HepG2 (cell line): ENCODE results near the gene ZNF229. TPM values are rescaled to one million over a fixed set of nuclear protein-coding genes. Genes with fewer than 3 reads are reported as not detected.
"Not testable (repeated sequence)": the region's sequence is repeated elsewhere in the genome, so short reads cannot be mapped to it uniquely, and the experiment has no call there.

Experiments used
- ATAC-seq: fragments of 200-7000 bp; cut with Tn5 transposase; 3 replicates; pipeline ENCODE4 v1.9.1; 2020; ENCODE audit warnings: mild to moderate bottlenecking, moderate library complexity
- BruUV-seq: library from RNA; stranded (reverse); fragments of 400-500 nt; replicated peaks from 2 replicates; lab custom pipeline; 2021; lab: Mats Ljungman, UMichigan
- CTCF ChIA-PET: fragments of 300-600 bp; formaldehyde crosslinking; extraction: SDS; loops from one replicate; lab custom pipeline; 2021; ENCODE audit warnings: low total read pairs, inconsistent platforms, low intra/inter-chr PET ratio; lab: Yijun Ruan, JAX
- POLR2A ChIA-PET: fragments of 350-600 bp; sonication (Branson Sonifier 250); formaldehyde crosslinking; loops from one replicate; lab custom pipeline; 2020; ENCODE audit warnings: antibody characterized with exemption, inconsistent platforms; lab: Yijun Ruan, JAX
- DNase-seq: peaks from one replicate; pipeline ENCODE4 v3.0.0-alpha.2; 2015; ENCODE audit warnings: low spot score
- FAIRE-seq: peaks from 3 replicates; lab custom pipeline; 2011; peaks lifted over from hg19 to GRCh38; lab: Jason Lieb, UNC
- H2AFZ ChIP-seq: one replicate; pipeline ENCODE4 v1.6.1; 2011; ENCODE audit warnings: low read length, inconsistent platforms
- H3K27ac ChIP-seq: fragments of 300-600 bp; 3 replicates; pipeline ENCODE4 v1.8.0; 2011; ENCODE audit warnings: mixed run types, mild to moderate bottlenecking, mixed read lengths, low read length, inconsistent platforms; ENCODE audit not compliant: insufficient read depth; ENCODE audit errors: extremely low read length
- H3K27me3 ChIP-seq, 2 experiments: fragments of 200-600 bp in 1 of 2; 2 replicates in 1 of 2; 3 replicates in 1 of 2; pipeline versions ENCODE4 v1.6.0 to v1.8.0; 2011; ENCODE audit warnings: low read length in 2 of 2, mild to moderate bottlenecking in 2 of 2, moderate library complexity in 2 of 2, inconsistent platforms in 1 of 2; ENCODE audit not compliant: insufficient read depth in 2 of 2, control insufficient read depth in 1 of 2
- H3K36me3 ChIP-seq, 2 experiments: fragments of 200-600 bp in 1 of 2; replicated peaks in 1 of 2; 2 replicates in 1 of 2; 3 replicates in 1 of 2; pipeline versions ENCODE4 v1.5.1 to v1.8.0; 2011; ENCODE audit warnings: low read length in 2 of 2, inconsistent platforms in 1 of 2; ENCODE audit not compliant: insufficient read depth in 2 of 2, control insufficient read depth in 1 of 2
- H3K4me1 ChIP-seq: 2 replicates; pipeline ENCODE4 v1.5.1; 2012; ENCODE audit warnings: low read length, inconsistent platforms; ENCODE audit not compliant: insufficient read depth
- H3K4me2 ChIP-seq: 2 replicates; pipeline ENCODE4 v1.6.0; 2011; ENCODE audit warnings: low read depth, low read length, inconsistent platforms
- H3K4me3 ChIP-seq, 3 experiments: fragments of 200-600 bp in 1 of 3; sonication (generic), shearing (Covaris generic) in 1 of 3; replicated peaks in 1 of 3; 2 replicates each; pipeline ENCODE4 v1.5.1; 2011 to 2016; ENCODE audit warnings: low read length in 3 of 3, inconsistent platforms in 2 of 3, low read depth in 2 of 3, mild to moderate bottlenecking in 2 of 3, control low read depth in 1 of 3, mixed read lengths in 1 of 3; ENCODE audit not compliant: insufficient read depth in 1 of 3
- H3K79me2 ChIP-seq: one replicate; pipeline ENCODE4 v1.6.1; 2011; ENCODE audit warnings: low read length, inconsistent platforms; ENCODE audit not compliant: insufficient read depth
- H3K9ac ChIP-seq: 2 replicates; pipeline ENCODE4 v1.6.0; 2011; ENCODE audit warnings: mild to moderate bottlenecking, low read depth, low read length, inconsistent platforms; ENCODE audit not compliant: insufficient read depth
- H3K9me3 ChIP-seq: 2 replicates; pipeline ENCODE4 v1.5.1; 2012; ENCODE audit warnings: mild to moderate bottlenecking, low read length
- H4K20me1 ChIP-seq: 2 replicates; pipeline ENCODE4 v1.6.0; 2011; ENCODE audit warnings: inconsistent platforms, mild to moderate bottlenecking, low read length, moderate library complexity; ENCODE audit not compliant: insufficient read depth
- CREM ChIP-seq, 2 experiments: sonication (generic) in 1 of 2; formaldehyde crosslinking in 1 of 2; IDR thresholded peaks; 2 replicates each; pipeline versions ENCODE4 v1.4.0 to v1.6.1; 2016 to 2020; ENCODE audit warnings: antibody characterized with exemption in 1 of 2, mild to moderate bottlenecking in 1 of 2, missing genetic modification reagents in 1 of 2
- NFYB ChIP-seq: sonication (generic); formaldehyde crosslinking; IDR thresholded peaks from 2 replicates; pipeline ENCODE4 v1.4.0; 2020; ENCODE audit warnings: missing genetic modification reagents
- NFYC ChIP-seq: IDR thresholded peaks from 2 replicates; pipeline ENCODE4 v1.6.1; 2016; ENCODE audit warnings: missing genetic modification reagents, missing compliant biosample characterization
- ZNF430 ChIP-seq: sonication (generic); formaldehyde crosslinking; IDR thresholded peaks from 2 replicates; pipeline ENCODE4 v1.9.0; 2021; ENCODE audit warnings: mild to moderate bottlenecking, missing genetic modification reagents
- WGBS: methylation state at CpG from one replicate; pipeline ENCODE4 v1.1.6; 2017; ENCODE audit warnings: low lambda C conversion rate; 5-methylcytosine and 5-hydroxymethylcytosine counted together
- in situ Hi-C: cut with HindIII; loops from 2 replicates; pipeline ENCODE4 v1.10.0; 2017; ENCODE audit warnings: low pct_unique_long_range_greater_than_20kb; ENCODE audit not compliant: extremely low pct_ligation_motif_present
- intact Hi-C: fragments of 100-400 bp; cut with micrococcal nuclease; formaldehyde crosslinking; loops from one replicate; pipeline ENCODE4 v1.10.0; 2022; ENCODE audit not compliant: unreplicated experiment
- polyA plus RNA-seq, 8 experiments: library from polyadenylated mRNA; depleted of rRNA in 3 of 8; stranded (reverse) in 7 of 8; unstranded in 1 of 8; fragments of >200 nt; fragmentation: Illumina TruSeq in 4 of 8; extraction: Trizol in 4 of 8; gene quantifications; 2 replicates each; pipeline versions ENCODE4 v1.2.1 to v1.2.3, GENCODE V29; 2011 to 2016; ENCODE audit warnings: low read depth in 4 of 8, missing spikeins in 1 of 8, mixed read lengths in 1 of 8; ENCODE audit not compliant: insufficient read depth in 1 of 8
- total RNA-seq, 5 experiments: library from RNA; depleted of rRNA; stranded (reverse); fragments of >200 nt; fragmentation: Illumina TruSeq; extraction: Trizol; gene quantifications; 2 replicates each; pipeline ENCODE4 v1.2.3, GENCODE V29; 2016; ENCODE audit warnings: low read depth in 1 of 5
- TF ChIP-seq, protein P1 (sequence below): sonication (generic); formaldehyde crosslinking; IDR thresholded peaks from 2 replicates; pipeline ENCODE4 v1.4.0; 2020; ENCODE audit warnings: mild to moderate bottlenecking, missing genetic modification reagents

Gene ZNF229
- total and polyA plus RNA-seq, 2 of the 13 experiments (the other 11 are each of a cell fraction or from before 2014, with no cell fraction given) = 0.01 to 0.11 TPM

DNA sequence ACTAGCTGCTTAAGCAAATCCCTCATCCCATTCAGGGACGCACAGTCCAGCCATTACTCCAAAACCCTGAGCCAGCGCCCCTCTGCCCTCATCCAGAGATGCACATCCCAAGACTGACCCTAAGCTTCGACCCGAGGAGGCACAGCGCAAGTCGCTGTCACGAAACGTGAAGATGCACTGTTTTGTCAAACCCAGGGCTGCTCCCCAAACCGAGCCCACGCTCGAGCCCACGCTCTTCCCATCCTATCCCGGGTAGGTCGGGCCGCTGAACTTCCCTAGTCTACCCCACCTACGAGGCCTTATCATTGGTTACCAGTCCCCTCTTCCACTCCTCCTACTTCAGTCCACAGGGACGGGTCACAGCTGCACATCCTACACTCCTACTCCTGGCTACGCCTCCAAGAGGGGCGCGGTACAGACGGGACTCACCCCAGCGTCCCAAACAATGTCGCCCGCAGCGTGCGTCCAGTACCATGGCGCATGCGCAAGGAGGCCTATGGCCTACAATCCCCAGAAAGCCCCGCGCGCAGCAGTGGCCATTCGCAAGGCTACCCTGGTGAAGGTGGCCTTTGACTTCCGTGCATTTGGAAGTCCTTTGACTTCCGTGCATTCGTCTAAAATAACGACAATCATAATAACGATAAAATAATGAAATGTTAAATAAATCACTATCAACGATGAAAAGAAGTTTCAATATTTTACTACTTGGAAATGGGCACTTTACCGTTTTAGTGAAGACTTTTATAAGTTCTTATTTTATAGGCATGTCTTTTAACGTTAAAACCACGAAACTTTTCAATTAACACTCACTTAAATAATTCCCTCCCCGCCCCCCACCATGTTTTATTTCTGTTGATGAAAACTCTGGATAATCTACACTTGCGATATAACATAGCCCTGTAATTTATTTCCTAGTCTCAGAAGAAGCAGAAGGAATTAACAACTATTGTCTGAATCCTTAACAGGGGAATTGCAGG, 46.8 kb downstream of the ZNF229 start, which contains the start of gene ZNF285 (continued):
- TF ChIP-seq NFYC (peak; percentile 73), ZNF430 (0 out of 2 replicates have a peak, but pooled peaks have one; percentile 16), NFYB (peak; percentile 76), CREM (IDR thresholded peaks at IDR 0.05) (peak; percentile 78), CREM (CRISPR knock-in tag; IDR thresholded peaks at IDR 0.05) (no peak)
- TF ChIP-seq, protein P1, sequence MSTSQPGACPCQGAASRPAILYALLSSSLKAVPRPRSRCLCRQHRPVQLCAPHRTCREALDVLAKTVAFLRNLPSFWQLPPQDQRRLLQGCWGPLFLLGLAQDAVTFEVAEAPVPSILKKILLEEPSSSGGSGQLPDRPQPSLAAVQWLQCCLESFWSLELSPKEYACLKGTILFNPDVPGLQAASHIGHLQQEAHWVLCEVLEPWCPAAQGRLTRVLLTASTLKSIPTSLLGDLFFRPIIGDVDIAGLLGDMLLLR = no peak

DNA sequence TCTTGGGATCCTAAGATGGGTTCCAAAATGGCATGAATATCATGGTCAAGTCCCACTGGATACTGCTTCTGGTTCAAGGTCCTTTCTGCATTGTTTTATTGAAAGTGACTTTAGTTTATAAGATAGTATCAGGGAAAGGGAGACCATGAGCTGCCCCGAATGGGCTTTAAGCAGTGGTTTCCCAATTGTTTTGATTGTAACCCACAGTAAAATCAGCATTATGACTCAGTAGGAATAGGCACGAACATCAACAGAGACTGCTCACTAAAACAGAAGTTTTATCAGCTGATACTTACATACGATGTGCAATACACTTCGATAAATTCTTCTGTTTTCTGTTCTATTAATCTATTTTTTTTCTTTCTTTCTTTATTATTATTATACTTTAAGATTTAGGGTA, 59.0 kb downstream of the ZNF229 start:
- H3K36me3 ChIP-seq, H3K9me3 ChIP-seq, H3K4me1 ChIP-seq, in situ Hi-C loops, DNase-seq, H3K9ac ChIP-seq, H3K4me2 ChIP-seq, CTCF ChIA-PET, POLR2A ChIA-PET, H3K79me2 ChIP-seq, BruUV-seq, intact Hi-C loops, ATAC-seq, H4K20me1 ChIP-seq, H3K27ac ChIP-seq, FAIRE-seq, H3K4me3 ChIP-seq, H3K27me3 ChIP-seq, H2AFZ ChIP-seq: not testable (repeated sequence)
- WGBS = 54% methylated on average over 4 of the region's 4 CpGs

Other genes starting within 250 kb of the ZNF229 start
- gene ZNF227, start 235.9 kb downstream of the ZNF229 start, total RNA-seq (2016; rRNA removed; fragmentation: Illumina TruSeq; extraction: Trizol) = 16.8 and 23.2 TPM in 2 replicates
- 3.1 and 4.7 TPM in 2 replicates for gene ZNF227, start 235.9 kb downstream of the ZNF229 start, polyA plus RNA-seq (2011; rRNA removed)
- gene ZNF233, start 188.6 kb downstream of the ZNF229 start, total RNA-seq (2016; rRNA removed; fragmentation: Illumina TruSeq; extraction: Trizol) = 2.0 and 2.1 TPM in 2 replicates
- 0.49 and 0.93 TPM in 2 replicates for gene ZNF233, start 188.6 kb downstream of the ZNF229 start, polyA plus RNA-seq (2011; rRNA removed)
- 5.5 and 5.9 TPM in 2 replicates for gene ZNF235, start 143.4 kb downstream of the ZNF229 start, total RNA-seq (2016; rRNA removed; fragmentation: Illumina TruSeq; extraction: Trizol)
- gene ZNF235, start 143.4 kb downstream of the ZNF229 start, polyA plus RNA-seq (2011; rRNA removed) = 4.3 and 4.8 TPM in 2 replicates
- 3.6 and 5.4 TPM in 2 replicates for gene ZNF112, start 91.8 kb downstream of the ZNF229 start, total RNA-seq (2016; rRNA removed; fragmentation: Illumina TruSeq; extraction: Trizol)
- 1.8 and 2.1 TPM in 2 replicates for gene ZNF112, start 91.8 kb downstream of the ZNF229 start, polyA plus RNA-seq (2011; rRNA removed)
- 1.7 and 3.2 TPM in 2 replicates for gene ZNF285, start 46.9 kb downstream of the ZNF229 start, total RNA-seq (2016; rRNA removed; fragmentation: Illumina TruSeq; extraction: Trizol)
- gene ZNF285, start 46.9 kb downstream of the ZNF229 start, polyA plus RNA-seq (2011; rRNA removed) = 0.78 and 0.82 TPM in 2 replicates
- 9.3 and 13.4 TPM in 2 replicates for gene ZNF180, start 52.0 kb upstream of the ZNF229 start, total RNA-seq (2016; rRNA removed; fragmentation: Illumina TruSeq; extraction: Trizol)
- 0.86 and 0.92 TPM in 2 replicates for gene ZNF180, start 52.0 kb upstream of the ZNF229 start, polyA plus RNA-seq (2011; rRNA removed)
- not detected in 2 replicates for gene CEACAM20, start 81.2 kb upstream of the ZNF229 start, total RNA-seq (2016; rRNA removed; fragmentation: Illumina TruSeq; extraction: Trizol)
- gene CEACAM20, start 81.2 kb upstream of the ZNF229 start, polyA plus RNA-seq (2011; rRNA removed) = 0.04 and 0.12 TPM in 2 replicates
- gene IGSF23, start 165.1 kb upstream of the ZNF229 start, total RNA-seq (2016; rRNA removed; fragmentation: Illumina TruSeq; extraction: Trizol) = 2.3 and 3.4 TPM in 2 replicates
- 8.8 and 13.2 TPM in 2 replicates for gene IGSF23, start 165.1 kb upstream of the ZNF229 start, polyA plus RNA-seq (2011; rRNA removed)
- 18.4 and 43.4 TPM in 2 replicates for gene PVR, start 195.4 kb upstream of the ZNF229 start, total RNA-seq (2016; rRNA removed; fragmentation: Illumina TruSeq; extraction: Trizol)
- gene PVR, start 195.4 kb upstream of the ZNF229 start, polyA plus RNA-seq (2011; rRNA removed) = 46.6 and 59.5 TPM in 2 replicates
- gene CEACAM19, start 223.0 kb upstream of the ZNF229 start, total RNA-seq (2016; rRNA removed; fragmentation: Illumina TruSeq; extraction: Trizol) = 0.66 and 1.3 TPM in 2 replicates
- gene CEACAM19, start 223.0 kb upstream of the ZNF229 start, polyA plus RNA-seq (2011; rRNA removed) = 4.0 and 6.3 TPM in 2 replicates